Brain pericyte (primary cell): ENCODE measurements around the gene IP6K1.
A peak's percentile ranks its signal among the peaks of the same experiment; 100 is the strongest.

Source experiments
- DNase-seq: peaks from one replicate; pipeline ENCODE4 v3.0.0-alpha.2; 2012; ENCODE audit warnings: low read depth, low spot score

IP6K1 gene

DNA sequence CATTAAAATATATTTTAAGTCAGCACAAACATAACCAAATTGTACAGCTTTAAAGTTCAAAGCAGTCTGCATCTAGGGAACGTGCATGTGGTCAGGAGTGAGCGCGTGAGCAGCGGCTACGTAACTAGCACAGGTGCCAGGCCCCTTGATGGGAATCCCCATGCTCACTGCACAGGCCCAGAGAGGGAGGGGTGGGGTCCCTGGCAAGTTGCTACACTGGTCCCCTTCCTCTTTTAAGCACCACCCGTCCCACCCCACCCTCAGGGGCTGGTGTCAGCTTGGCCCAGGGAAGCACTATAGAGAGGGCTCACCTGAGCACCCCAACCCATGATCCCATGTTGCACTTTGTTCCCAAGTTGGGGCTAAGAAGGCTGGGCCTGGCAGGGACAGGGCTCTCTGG is 61.8 kb downstream of the IP6K1 start:
- no peak for DNase-seq

DNA sequence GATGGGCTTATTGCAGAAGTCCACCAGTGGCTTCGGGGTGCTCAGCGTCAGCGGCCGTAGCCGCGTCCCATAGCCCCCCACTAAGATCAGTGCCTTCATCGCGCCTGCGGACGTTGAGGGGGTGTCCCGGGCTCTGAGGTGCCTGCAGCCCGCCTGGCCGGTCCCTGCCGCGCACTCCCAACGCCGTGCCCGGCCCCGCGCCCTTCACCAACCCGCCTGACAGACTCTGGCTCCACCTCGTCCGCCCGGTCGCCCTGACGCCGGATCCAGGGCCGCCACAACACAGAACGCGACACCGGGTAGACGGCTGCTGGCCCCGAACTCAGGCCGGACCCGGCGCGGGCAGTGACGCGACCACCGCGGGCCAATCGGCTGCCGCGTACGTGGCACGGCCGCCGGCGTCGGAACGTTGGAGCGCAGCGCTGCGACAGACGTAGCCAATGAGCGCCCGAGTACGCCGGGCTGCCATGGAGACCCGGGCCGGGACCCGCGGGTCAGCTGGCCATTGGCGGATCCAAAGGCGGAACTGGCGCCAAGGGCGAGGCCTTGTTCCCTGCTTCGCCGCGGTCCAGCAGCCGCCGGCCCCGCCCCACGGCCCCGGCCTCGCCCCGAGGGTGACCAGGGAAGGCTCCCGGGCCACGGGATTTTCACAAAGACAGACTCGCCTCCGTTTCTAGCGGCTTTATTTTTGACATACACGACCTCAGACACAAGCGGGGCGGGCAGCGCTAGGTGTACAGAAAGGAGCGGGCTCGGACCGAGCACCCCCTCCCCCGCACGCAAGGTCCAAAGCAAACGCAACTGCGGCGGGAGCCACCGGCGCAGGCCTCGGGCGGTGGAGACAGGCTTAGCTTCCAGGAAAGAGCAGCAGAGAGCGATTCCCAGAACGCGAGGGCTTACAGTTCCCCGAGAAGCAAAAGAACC is 62.5 kb downstream of the IP6K1 start, which contains the start of gene GMPPB:
Gene GMPPB (minus strand): TSS at position 324 of the 924 bp plus-strand sequence. CDS start 225 bp downstream, at position 99.
- peak; percentile 88 for DNase-seq

DNA sequence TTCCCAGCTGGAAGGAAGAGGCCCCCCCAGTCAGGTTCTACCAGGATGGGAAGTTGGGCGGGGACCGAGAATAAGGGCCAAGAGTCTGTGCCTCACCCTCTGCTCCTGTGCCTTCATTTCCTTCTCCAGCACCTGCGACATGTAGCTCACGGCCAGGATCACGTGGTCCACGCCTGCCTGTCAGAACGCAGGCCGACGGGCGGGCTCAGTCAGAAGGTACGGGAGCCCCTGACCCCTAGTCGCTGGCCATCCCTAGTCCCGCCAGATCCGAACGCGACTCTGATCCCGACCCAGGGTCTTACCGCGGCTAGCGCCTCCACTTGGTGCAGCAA is 63.1 kb downstream of the IP6K1 start:
- no peak for DNase-seq

DNA sequence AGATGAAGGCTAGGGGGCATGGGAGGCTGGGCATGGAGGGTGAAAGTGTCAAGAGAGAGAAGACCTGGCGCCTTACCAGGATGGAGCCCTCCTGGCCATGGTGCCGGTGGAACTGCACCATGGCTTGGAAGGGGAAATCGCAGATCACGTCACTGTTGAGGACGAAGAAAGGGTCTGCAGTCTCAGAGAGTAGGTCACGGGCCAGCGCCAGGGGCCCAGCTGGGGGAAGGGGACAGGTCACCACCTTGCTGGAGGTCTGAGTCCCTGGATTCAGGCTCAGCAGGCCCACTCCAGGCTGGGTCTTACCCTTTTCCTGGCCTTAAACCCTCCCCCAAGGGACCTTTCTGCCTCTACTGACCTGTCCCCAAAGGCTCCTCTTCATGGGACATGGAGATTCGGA is 63.4 kb downstream of the IP6K1 start:
- DNase-seq = no peak

DNA sequence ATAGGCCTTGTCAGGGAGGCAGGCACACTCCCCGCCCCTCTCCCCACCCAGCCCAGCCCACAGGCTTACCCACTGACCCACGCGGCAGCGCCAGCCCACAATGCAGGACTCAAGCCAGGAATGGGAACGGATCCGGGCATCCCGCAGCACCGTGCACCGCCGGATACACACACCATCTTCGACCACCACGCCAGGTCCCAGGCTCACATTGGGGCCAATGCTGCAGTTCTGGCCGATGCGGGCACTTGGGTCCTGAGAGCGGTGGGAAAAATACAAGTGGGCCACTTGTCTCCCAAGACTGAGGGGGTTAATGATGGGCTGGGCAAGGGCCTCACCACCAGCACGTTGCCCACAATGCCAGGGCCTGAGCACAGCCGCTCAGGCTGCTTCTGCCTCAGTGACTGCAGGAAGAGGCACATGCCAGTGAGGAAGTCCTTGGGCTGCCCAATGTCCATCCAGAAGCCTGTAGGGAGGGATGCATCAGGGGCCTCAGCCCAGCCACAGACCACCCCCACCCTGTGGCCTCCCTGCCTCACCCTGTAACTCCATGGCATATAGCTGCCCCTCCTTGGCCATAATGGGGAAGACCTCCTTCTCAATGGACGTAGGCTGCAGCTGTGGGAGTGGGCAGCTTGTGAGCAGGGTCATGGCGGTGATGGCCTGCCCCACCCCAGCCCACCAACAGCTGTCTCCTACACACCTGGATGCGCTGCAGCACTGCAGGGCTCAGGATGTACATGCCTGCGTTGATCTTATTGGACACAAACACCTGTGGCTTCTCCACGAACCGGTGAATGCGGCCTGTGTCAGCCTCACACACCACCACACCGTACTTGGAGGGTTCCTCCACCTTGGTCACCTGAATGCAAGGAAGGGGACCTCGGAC is 64.2 kb downstream of the IP6K1 start:
- DNase-seq = no peak

DNA sequence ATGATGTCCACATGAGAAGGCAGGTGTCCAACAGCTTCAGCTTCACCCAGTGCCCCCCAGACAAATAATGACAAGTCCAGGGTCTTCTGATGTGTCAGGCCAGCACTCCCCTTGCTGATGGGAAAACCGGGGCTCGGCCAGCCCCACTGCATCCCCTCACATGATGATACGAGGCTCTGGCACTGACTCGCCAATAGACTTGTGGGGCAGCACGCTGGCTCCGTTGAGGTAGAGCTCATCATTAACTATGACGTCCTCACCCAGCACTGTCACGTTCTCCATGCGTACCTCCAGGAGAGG is 64.8 kb downstream of the IP6K1 start:
- no peak for DNase-seq

DNA sequence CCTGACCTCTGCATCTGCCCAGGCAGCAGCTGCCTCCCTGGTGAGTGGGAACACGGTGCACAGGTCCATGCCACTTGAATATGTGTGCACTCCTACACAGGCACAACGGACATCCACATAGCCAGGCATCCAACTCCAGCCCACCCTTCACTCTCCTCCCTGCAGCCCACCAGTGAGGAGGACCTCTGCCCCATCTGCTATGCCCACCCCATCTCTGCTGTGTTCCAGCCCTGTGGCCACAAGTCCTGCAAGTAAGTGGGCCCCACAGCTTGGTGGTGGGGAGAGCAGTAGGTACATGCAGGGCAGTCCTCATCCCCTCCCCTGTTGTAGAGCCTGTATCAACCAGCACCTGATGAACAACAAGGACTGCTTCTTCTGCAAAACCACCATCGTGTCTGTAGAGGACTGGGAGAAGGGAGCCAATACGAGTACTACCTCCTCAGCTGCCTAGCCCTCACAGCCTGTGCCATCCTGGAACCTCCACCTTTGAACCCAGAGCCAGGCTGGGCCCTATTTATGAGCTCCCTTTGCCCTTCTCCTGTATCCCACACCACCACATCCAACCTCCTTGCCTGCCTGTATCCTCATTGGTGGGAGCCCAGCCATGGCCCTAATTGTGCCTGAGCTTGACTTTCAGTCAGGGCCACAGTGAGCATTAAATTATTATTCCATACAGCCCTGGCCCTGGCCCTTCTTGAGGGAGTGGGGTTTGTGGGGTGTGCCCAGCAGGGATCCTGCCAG is 65.3 kb downstream of the IP6K1 start:
- no peak for DNase-seq

DNA sequence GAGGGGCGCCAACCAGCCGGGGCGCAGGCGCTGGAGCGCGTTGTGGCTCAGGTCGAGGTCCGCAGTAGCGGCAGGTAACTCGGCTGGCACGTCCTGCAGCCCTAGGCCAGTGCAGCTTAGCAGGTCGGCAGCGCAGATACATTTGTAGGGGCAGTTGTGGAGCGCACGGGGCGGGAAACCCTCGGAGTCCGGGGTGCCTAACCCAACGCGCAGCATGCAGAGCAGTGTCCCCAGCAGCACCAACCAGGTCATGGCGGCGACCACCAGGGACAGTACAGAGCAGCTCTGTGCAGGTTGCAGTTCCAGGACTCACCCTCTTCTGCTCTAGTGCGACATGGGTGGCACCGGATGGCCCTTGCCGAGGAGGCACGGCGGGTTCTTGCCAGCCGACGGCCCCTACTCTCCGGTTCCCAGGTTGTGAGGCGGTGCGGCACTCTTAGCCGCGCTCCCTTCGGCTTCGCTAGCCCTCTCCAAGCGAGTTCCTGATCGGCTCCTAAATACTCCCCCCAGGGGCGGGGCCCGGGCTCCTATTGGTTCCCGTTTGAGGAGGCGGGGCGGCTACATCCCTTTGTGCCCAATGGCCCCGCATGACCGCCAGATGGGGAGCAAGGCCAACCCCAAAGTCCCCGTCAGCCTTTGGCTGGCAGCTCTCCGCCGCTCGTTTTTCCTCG is 67.0 kb downstream of the IP6K1 start, which contains the start of gene AMIGO3:
Gene AMIGO3 (minus strand): TSS at position 471 of the 671 bp plus-strand sequence. CDS start 219 bp downstream, at position 252.
- DNase-seq = peak; percentile 51

DNA sequence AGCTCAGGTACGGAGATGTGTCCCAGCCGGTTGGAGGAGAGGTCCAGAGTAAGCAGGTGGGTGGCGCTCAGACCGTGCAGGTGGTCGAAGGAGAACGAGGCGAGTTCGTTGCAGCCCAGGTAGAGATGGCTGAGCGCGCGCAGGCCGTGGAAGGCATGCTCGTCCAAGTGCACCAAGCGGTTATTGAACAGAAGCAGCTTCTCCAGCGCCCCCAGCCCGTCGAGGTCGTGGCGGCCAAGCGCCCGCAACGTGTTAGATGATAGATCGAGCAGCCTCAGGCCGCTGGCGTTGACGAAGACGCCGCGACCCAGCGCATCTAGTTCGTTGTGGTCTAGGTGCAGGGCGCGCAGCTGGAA is 67.5 kb downstream of the IP6K1 start:
- DNase-seq = no peak

DNA sequence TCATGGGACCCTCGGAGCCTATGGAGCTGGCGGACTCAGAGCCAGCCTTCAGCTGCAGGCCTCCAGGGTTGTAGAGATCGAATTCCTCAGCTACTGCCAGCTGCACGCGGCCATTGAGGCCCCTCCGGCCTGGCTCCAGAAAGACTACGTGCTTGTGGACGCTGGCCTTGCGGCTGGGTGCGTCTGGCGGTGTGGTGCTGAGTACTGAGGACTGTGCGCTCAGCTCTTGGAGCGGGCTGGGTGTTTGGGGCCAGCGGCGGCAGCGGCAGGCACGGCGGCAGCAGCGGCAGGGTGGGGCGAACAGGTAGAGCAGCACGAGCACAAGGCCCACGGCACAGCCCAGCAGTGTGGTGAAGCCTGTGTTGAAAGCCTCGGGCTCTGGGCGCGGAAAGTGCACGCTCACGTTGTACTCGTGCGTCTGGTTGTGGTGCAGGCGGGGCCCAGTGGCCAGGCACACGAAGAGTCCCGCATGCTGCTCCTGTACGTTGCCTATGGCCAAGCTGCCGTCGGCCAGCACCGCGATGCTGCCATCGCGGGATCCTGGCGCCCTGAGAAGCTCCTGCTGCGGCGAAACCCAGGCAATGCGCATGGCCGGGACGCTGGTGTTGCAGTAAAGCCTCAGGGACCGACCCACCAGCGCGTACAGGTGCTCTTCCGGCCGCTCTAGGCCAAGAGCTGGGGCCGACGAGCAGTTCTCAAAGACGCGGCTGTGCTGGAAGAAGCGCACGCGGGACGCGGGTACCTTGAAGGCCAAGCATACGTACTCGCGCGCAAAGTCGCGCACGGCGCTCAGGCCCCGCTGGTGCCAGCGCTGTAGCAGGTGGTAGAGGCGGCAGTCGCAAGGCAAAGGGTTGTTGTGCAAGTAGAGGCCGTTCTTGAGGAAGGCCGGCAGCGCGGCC is 68.1 kb downstream of the IP6K1 start:
- DNase-seq = no peak

DNA sequence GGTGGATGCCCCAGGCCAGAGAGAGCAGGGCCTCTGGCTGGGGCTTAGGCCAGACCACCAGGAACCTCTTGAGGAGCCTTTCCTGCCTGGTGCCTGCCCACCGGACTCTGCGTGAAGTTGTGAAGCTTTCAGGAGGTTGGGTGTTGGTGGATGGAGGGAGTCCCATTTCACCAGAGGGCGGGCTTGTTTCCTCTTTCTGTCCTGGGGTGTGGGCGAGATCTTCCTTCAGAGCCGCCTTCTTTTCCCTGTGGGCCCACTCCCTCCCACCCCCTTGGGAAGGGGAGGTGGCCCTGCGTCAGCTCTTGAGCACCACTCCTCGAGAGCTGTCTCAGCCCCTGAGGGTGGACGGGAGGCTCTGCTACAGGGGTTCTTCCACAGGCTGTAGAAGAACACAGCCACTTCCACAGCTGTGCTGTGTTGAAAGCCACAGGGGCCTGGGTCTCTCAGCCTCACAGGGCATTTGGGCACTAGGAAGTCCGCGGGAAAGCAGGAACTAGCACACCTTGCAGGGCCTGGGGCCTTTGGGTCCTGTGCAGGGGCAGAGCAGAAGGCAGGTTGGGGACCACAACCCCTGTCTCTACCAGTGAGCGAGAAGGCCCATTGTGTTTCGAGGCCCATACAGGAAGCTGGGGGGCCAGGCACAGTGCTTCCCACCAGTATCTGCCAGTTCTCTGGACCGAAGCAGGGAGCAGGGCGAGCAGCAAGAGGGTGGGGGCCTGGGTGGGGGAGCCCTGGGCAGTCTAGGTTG is 69.0 kb downstream of the IP6K1 start:
- DNase-seq = no peak

DNA sequence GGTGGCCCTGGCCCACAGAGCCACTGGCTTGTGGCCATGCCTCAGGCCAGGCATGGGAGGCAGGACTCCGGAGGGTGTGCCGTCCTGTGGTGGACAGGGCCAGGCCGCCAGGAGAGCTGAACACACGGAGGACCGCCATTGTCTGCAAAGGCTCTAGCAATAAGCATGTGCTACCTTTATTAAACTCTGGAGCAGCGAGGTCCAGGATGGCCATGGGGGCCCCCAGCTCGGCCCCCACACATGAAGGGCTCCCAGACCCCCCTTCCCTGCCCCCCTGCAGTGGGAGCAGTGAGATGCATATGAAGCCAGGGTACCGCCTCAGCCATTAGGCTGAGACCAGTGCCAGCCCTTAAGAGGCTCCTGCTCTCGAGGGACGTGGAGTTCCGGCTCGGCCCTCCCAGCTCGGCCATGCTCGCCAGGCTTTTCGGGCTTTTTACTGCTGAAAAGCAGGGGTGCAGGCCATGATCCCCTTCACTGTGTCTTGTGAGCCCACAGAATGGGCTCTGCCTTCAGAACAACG is 69.6 kb downstream of the IP6K1 start:
- DNase-seq = no peak

DNA sequence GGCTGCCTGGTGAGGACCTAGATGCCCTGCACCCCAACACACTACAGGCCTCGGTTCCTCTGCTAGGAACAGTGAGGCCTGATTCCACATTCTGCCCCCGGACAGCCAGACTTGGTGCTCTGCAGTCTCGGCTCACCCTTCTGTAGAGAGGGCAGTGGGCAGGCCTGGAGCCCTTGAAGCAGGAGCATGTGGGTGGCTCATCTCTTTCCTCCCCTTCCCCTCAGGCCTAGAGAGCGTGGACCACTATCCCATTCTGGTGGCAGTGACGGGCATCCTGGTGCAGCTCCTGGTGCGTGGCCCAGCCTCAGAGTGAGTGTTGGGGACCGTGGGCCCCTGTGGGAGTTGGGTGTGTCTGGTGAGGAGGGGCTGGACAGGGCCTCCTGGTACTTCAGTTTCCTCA is 70.2 kb downstream of the IP6K1 start:
- DNase-seq = no peak

DNA sequence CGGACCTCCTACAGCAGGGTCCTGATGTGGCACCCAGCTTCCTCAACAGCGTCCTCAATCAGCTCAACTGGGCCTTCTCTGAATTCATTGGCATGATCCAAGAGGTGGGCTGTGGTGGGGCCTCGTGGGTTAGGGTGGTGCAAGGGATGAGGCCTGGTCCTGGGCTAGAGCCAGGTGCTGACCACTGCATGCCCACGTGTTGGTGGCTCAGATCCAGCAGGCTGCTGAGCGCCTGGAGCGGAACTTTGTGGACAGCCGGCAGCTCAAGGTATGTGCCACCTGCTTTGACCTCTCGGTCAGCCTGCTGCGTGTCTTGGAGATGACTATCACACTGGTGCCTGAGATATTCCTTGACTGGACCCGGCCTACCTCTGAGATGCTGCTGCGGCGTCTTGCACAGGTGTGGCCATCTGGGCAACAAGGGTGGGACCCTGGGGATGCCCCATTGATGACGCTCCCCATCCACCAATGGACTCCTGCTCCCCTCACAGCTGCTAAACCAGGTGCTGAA is 70.7 kb downstream of the IP6K1 start:
- no peak for DNase-seq

DNA sequence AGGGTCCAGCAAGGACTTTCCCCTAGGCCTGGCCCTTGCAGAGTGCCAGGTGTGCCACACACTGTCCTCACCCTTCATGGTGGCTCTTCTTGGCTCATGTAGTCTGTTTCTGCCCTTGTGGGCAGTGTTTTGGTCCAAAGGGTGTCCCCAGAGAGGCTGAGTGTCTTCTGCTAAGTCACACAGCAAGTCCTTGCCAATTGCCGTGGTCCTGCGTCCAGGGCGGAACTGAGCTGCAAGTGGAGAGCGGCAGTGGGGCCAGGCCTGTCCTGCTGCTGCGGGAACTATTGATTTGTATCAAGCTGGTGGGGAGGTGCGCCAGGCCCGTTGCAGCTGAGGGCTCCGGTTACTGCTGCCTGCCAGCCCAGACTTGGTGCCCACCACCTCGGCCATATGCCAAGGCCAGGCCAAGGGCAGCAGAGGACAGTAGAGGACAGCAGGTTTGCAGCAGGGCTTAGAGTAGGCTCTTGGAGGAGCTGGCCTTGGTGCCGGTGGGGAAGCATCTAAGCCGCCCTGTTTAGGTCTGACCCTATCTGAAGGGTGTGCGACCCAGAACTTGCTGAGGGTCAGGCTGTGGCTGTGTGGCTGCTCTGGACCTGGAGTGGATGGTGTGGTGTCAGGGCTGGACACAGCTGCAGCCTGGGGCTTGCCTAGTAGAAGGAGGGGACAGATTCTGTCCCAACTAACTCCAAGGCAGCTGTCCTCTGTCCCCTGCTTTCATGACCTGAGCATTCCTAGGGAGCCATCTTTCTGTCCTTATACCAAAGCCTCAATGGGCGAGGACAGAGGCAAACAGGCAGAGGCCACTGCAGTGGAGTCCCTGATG is 71.4 kb downstream of the IP6K1 start:
- DNase-seq = no peak

DNA sequence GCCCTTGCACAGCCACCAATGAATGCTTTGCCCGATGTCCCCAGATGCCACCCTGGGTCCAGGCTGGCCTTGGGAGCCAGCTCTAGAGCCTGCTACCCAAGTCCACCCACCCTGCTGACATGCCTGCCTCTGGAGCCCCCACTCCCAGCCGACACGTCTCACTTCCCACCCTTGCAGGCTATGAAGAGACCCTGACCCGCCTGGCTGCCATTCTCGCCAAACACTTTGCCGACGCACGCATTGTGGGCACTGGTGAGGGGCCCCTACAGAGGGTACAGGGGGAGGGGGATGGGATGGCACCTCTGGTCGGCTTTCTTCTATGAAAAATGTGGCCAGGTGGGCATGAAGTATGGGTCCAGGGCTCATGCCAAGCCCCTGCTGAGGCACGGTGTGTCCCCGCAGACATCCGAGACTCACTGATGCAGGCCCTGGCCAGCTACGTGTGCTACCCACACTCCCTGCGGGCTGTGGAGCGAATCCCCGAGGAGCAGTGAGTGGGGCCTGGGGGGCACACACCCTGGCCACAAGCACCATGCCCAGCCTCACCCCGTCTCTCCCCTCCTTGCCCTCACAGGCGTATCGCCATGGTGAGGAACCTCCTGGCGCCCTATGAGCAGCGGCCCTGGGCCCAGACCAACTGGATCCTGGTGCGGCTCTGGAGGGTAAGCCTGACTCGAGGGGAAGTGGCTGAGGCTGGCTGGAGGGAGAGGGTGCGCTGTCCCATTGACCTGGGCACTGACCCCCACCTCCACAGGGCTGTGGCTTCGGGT is 72.8 kb downstream of the IP6K1 start:
- DNase-seq = no peak

DNA sequence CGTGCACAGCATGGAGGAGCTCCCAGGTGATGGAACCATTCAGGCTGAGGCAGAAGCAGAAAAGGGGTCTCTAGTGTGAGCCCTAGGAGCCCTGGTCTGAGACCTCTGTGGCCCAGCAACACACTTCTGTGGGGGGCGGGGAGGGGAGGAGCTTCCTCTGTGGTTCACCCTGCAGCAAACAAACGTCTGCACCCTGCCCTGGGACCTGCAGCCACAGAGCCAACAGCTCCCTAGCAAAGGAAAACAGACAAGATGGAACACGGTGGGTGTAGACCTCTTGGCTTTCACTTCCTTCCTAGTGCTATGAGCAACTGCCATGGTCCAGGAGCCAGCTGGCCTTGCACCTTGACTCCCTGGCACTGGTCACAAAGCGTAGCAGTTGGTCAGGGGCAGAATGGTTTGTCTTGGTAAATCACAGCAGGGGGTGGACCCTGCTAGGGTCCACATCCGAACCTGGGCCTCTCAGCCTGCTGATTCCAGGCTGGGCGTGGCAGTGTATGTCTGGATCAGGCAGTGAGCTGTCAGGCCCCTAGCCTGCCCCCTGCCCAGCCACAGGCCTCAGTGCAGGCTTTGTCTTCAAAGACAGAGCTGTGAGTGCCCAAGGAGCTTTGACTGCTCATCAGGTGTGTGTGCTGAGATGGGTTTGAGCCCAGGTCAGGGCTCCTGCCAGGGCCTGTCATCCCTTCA is 73.6 kb downstream of the IP6K1 start:
- no peak for DNase-seq
